A673 (cell line): ENCODE measurements around the gene KIF5A.

ENCODE experiments used
- EZH2 ChIP-seq: fragments of 200-600 bp; sonication (generic); IDR thresholded peaks from 2 replicates; pipeline ENCODE4 v1.6.1; 2017; ENCODE audit warnings: borderline replicate concordance, low read depth, mild to moderate bottlenecking, mixed read lengths, antibody characterized with exemption, low read length; ENCODE audit not compliant: poor library complexity, severe bottlenecking
- TF ChIP-seq, protein P1 (sequence below): fragments of 300-800, 200-600 bp; sonication (generic); conservative IDR thresholded peaks from 2 replicates; pipeline ENCODE4 v1.5.1; 2017; ENCODE audit warnings: low read depth, mild to moderate bottlenecking, antibody characterized with exemption, low read length, moderate library complexity, mixed read lengths

- no peak for TF ChIP-seq EZH2
- TF ChIP-seq, protein P1, sequence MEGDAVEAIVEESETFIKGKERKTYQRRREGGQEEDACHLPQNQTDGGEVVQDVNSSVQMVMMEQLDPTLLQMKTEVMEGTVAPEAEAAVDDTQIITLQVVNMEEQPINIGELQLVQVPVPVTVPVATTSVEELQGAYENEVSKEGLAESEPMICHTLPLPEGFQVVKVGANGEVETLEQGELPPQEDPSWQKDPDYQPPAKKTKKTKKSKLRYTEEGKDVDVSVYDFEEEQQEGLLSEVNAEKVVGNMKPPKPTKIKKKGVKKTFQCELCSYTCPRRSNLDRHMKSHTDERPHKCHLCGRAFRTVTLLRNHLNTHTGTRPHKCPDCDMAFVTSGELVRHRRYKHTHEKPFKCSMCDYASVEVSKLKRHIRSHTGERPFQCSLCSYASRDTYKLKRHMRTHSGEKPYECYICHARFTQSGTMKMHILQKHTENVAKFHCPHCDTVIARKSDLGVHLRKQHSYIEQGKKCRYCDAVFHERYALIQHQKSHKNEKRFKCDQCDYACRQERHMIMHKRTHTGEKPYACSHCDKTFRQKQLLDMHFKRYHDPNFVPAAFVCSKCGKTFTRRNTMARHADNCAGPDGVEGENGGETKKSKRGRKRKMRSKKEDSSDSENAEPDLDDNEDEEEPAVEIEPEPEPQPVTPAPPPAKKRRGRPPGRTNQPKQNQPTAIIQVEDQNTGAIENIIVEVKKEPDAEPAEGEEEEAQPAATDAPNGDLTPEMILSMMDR, result no peak
Observed at GRCh38 chr12:57629897-57630471, 80.1 kb downstream of the KIF5A start.
